ENCODE measurements around the gene CTIF.
"Not testable (repeated sequence)": the region's sequence is repeated elsewhere in the genome, so short reads cannot be mapped to it uniquely, and the experiment has no call there.

The CTIF gene

DNA sequence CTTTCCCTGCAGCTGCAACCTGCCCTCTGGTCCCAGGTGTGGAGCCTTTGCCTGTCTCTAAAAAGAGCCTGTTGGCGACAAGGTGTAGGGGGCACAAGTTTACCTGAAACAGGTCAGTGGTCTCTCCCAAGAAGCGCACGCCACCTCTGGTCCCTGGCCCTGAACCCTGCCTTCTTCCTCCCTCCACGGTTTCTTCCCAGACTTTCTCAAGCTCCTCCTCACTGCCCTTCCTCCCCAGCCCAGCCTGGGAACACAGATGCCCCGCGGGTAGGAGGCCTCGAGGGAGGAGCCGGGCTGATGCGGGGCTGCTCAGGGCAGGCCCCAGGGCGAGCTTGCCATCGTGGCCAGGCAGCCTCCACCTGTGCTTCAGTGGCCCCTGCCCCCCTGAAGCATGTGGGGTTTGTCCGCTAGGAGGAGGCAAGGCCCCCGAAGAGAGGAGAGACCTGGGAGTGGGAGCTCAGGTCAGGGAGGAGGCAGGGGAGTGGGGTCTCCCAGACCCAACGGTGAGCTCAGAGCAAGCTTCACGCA lies 322.4 kb downstream of the CTIF start:
- DNase-seq: no peak

DNA sequence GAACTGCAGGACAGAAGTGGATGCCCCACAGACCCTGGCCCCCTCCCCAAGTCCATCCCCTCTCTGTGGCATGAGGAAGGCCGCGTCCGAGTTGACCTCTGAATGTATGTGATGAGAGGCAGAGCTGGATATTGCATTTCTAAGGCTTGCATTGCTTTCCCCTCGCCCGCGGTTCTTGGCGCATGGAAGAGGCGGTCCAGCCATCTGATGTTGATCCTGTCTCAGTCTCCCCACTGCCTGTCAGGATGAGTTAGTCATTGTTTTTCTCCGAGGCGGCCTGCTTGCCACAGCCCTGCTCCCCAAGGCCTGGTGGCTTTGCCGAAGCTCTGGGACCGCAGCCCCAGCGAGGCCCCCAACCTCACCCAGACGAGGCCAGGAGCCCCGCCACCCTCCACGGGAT lies 323.3 kb downstream of the CTIF start:
- DNase-seq: no peak

DNA sequence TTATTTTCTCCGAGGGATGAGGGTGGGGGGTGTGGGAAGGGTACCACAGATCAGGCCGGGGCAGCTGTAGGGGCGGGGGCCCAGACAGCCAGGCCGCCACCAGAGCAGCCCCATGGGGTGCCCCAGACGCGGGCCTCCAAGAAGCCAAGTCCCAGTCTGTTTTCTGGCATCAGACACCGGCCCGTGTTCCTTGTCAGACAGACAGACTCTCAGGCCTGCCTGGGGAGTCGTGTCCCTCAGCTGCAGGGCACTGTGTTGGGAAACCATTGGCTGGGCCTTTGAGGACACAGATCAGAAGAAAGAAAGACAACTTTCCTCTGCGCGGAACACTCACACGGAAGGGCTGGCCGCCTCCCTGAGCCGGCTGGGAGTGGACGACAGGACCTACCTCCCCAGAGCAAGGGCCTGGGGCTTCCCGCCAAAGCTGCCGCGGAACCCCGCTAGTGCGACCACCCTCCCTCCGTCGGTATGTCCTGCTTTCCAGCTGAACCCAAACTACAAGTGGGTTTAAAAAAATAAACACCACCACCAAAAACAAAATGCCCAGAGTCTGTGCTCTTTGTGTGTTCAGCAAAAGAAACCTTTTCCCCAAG lies 323.9 kb downstream of the CTIF start:
- DNase-seq: no peak

DNA sequence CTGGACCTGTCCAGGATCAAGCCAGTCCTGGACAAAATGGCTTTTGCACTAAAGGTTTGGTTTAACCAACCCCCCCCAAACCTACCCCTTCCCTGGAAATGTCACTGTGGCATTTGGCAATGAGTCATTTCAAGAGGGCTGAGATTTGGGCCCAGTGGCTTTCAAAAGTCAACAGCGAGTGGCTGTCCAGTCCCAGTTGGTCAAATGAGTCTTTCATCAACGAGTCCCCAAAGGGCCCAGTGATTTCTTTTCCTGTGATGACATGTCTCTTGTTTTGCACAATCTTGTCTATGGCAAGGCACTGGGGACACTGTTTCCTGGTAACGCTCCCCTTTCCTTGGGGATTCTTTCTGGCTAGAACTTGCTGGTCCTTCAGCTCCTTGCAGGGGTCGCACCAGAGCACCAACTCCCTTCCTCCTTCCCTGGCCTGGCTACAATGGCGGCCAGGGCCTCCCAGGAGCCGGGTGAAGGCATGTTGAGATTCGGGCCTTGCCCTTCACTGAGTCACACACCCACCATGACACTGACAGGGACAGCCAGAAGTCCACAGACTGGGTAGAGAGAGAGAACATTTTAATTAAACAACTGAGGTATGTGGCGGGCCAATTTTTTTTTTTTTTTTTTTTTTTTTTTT lies 324.7 kb downstream of the CTIF start:
- DNase-seq: no peak

DNA sequence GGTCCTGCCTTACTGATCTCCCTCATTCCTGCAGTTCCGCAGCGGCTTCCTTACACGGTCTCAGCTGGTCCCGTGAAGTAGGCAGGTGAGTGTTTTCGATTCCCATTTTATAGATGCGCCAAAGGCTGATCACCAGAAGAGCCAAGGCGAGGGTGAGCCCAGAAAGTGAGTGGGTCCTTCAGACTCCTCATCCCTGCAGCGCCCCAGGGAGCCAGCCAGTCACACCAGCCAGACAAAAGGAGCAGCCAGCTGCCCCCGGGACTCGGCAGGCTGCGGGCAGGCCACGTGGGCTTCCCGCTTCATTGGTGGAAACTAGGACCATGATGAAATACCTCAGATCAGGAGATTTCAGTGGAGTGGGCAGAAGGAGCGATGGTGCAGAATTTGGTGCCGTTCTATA lies 326.0 kb downstream of the CTIF start:
- DNase-seq: no peak

DNA sequence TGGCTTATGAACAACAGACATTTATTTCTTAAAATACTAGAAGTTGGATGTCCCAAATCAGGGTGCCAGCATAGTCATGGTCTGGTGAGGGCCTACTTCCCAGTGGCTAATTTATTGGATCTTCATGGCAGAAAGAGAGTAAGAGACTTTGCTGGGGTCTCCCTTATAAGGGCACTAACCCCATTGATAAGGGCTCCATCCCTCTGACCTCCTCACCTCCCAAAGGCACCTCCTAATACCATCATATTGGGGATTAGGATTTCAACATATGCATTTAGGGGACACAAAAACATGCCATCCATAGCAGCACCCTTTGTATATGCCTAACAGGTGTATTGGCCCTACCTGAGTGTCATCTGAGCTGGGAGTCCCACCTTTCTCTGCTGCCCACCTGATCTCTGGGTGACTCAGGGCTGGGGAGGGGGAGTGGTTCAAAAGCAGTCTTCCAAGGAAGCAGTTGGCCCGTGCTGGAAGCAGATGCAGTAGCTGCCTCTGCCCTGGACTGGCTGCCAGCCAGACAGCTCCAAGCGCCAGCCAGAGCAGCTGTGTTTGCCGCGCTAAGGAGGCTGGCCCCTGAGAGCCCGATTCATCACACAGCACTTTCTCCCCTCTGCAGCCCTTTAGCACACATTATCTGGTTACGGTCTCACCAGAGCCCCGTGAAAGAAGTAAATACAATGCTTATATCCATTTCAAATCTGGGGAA lies 327.4 kb downstream of the CTIF start:
- DNase-seq: peak; percentile 92

DNA sequence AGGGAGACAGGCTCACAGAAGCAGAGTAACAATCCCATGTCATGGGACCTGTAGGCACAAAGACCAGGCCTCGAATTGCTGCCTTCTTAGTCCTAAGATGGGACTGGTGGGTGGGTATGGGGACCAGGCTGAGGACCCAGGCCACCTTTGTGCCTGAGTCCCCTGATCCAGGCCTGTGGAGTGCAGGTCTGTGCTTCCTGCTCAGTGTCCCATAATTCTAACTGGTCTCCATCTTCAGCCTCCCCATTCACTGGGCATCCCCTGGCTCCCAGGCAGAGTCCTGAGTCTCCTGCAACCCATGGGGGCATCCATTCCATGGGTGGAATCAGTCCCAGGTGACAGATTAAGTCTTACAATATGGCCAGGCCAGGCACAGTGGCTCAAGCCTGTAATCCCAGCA lies 328.0 kb downstream of the CTIF start:
- no peak for DNase-seq

DNA sequence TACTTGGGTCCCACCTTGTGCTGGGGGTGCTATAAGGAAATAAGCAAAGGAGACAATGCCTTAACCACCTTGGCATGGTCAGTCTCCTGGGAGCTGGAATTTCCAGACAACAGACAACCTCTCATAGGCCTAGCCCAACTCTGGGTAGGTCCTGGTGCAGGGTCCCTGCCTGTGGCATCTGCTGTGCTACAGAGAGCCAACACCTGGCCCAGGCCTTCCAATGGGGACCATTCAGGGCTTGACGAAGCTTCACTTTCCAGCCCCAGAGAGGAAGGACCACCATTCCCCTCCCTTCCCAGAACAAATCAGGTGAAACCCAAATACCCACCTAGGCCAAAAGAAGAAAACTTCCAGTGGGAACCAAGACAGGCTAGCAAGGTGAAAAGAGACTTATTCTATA lies 329.1 kb downstream of the CTIF start:
- DNase-seq: no peak

DNA sequence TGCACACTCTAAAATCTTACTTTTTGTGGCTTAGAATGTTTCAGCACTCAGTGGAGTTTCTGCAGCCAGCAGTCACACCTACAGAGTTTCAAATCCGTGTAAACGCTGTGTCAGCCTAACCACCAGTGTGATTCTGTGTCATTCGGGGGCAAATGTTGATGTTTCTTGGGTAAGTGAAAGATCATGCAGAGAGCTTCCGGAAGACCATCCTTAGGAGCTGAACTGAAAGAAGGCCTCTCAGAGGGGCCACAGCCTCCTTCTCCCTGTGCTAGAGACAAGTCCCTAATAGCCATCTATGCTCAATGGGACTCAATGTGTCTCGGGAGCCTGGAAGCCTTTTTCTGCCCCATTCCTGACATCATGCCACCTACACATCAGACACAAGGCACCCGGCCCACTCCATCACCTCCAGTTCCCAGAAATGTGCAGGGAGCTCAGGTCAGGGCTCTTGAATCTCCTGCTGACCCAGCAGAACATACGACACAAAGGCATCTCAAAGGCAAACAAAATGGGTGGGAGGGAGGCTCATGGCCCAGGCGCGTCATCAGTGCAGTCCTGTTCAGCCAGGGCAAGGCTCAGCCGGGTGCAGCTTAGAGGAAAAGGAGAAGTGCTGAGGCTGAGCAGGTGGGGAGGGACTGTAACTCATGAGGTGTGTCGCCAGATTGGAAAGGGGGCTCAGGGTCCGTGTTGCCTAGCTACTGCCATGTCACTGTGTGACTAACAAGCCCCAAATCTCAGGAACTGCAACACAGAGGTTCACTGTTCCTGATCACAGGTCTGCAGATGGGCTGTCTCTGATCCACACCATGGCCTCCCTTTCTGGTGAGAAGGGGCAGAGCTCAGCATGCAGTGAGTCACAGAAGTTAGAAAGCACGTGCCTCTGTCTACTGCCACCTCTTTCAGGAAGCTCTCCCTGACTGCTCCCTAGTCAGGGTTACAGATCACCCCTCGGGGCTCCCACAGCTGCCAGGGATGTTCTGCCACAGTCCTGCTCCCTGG lies 329.9 kb downstream of the CTIF start:
- no peak for DNase-seq

DNA sequence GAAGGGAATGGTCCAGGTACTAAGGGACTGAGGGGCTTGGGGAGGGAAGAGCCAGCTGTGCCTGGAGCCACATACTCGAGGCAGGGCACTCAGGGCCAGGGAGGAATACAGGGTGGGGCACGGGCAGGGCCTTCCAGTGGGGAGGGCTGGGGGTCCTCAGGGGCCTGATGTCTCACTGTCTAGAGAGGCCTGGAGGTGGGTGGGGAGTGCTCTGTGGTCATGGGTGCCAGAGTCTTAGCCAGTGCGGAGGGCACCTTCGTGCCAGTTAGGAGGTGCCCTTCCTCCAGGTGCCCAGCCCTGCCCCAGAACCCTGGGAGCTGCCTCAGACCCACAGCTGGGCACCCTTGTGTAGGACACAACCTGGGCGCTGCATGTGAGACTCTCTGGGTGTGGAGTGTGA lies 330.8 kb downstream of the CTIF start:
- DNase-seq: no peak

DNA sequence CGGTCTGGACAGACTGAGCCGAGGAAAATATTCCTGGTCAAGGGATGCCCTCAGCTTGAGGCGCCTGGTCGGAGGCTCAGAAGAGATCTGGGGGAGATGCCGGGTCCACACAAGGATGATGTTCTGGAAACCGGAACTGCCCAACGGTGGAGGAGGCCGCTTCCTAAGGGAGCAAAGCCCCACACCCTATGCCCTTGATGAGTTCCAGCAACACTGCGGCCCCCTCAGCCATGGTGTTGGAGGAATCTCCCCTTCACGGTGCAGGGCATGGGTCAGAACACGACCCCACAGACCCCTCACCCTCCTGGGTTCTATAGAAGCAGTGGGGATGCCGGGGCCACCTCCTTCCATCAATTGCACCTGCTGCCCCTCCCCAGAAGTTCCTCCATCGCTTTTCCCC lies 332.1 kb downstream of the CTIF start:
- not testable (repeated sequence) for DNase-seq

DNA sequence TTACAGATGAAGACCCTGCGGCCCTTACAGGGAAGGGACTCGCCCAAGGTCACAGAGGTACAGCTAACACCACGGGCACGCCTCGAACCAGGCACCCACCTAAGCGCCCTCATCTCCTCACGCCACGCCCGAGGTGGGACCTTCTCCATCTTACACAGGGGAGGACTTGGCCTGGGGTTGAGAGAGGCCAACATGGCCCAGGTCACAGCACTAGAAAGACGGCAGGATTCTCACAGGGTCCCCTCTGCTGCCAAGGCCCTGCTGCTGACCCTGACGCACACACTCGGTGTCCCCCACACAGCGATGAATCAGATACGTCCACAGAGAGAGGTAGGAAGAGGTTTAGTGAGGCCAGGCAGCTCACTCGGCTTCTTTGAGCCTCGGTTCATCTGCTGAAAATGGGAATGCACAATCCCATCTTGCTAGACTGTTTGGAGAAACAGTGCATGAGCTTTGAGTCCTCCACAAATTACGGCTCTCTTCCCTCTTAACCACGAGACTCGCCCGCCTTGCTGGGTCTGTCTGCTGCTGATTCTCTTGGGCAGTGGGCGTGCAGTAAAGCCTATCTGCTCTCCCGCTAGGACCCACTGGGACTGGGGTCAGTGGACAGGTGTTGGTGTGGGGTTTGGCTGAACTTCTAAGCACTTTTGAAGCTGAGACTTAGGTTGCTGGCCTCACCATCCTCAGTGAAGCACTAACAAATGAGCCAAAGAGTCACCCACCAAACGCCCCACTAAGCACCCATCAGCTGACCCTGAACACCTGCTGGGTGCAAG lies 332.7 kb downstream of the CTIF start:
- DNase-seq: no peak

DNA sequence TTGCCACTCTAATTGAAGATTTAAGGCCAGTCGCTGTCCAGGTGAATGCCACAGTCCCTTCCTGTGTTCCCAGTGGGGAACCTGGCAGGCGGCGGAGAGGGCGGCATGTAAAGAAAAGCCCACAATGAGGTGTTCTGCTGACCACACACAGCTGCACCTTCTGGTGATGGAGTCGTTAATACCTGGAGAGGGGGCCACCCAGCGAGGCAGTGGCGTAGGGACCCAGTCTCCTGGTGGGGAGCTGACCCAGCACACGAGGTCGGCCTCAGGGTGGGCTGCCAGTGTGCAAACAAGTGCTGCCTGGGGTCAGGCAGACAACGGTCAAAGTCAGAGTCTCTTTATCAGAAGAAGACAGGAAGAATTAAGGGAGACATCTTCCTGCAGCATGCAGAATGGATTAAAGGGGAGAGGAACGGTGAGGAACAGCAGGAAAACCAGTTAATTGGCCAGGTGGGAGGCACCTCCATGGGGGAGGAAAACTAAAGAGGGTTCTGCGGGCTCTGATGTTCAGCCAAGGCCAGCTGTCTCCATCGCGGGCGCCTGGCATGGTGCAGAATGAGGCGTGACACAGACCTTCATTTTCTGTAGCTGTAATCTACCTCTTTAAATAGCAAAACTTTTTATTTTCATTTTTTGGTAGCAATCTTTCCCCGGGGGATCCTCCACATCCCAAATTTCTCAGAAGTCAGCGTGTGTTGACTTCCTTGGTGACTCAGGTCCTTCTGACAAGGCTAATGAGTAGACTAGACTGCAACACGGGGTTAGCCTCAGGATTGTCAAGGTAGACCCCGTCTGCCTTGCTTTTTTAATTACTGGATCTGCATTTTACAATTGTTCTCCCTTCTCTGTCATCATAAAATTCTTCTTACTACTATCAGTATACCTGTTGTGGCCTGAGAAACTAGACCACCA lies 333.7 kb downstream of the CTIF start:
- DNase-seq: no peak

DNA sequence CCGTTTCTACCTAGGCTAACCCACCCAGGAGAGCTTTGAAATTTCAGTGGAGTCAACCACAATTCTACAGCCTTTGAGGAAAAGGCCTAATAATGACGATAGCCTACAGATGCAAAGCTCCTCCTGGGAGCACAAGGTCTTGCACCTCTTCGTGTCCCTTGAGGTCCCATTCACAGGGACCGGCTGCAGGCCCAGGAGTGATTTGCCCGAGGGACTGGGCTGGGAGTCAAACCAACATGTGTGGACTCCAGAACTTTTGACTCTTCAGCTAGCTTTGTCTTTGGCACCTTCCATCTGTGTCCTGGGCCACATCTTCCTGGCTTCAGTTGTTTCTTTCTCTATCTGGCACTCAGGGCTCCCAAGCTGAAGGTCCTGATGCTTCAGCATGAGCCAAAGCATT lies 335.4 kb downstream of the CTIF start:
- DNase-seq: no peak

DNA sequence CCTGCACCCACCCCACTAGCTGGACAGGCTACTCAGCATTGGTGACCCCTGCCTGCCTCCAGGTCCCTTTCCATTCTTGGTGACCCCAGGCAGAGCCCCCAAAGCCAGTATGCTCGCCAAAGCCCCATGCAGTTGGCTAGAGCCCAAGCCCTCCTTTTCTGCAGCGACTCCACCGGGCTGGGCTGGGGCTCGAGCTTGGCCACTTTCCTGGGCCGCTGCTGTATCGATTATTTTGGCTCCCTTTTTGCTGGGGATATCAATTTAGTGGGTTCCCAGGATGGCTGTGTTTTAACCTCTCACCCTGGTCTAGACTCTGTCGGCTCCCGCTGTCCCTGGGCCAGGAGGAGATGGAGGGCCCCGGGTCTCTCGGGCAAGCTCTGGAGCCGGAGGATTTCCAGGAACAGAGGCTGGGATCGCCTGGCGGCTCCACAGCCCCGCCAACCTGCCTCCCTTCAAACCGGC lies 335.9 kb downstream of the CTIF start:
- no peak for DNase-seq

DNA sequence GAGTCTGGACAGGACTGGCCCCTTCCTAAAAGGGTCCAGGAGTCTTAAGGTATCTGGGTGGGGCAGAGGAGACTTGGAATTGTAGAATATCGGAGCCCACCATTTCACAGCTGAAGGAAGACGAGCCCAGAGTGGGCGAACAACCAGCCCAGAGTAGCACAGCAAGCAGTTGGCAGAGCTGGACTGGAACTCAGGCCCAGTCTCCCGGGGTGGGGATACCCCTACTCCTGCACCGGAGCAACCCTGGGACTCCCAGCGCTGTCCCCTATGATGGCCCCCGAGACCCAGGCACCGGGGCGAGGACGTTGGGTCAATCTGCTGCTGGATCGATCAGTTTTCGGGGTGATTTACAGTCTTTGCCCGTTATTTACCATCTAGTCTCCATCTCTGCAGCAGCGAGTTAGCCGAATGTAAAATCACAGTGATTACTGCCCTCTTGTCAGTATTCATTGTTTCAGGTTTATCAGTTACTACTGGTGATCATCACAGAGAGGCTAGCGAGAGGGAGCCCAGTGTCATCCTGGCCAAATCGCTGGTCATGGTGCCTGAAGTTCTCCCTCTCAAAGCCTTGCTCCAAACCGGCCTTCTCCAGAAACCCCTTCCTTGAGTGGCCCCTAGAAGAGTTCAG lies 336.6 kb downstream of the CTIF start:
- DNase-seq: no peak

DNA sequence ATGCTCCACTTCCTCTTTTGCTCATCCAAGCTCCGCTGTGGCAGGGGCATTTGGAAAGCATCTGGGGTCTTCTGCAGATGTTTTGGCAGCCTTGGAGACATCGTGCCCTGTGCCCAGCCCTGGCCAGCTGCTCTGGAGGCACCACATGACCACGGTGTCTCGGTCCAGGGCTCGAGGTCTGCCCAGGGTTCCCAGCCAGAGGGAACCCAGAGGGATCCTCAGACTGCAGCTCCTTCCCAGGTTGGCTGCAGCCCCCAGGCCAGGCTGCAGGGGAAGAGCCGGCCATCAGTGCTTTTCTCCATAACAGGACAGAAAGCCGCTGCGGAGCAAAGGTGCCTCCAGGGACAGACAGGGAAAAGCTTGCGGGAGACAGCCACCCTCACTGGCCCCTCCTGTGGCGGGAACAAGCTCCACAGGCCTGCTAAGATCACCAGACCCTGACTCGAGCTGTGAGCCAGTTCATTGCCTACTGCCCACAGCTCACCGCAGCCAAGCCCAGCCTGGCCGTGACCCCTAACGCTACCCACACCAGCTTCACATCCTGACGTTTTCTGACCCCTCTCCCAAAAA lies 337.2 kb downstream of the CTIF start:
- DNase-seq: no peak

DNA sequence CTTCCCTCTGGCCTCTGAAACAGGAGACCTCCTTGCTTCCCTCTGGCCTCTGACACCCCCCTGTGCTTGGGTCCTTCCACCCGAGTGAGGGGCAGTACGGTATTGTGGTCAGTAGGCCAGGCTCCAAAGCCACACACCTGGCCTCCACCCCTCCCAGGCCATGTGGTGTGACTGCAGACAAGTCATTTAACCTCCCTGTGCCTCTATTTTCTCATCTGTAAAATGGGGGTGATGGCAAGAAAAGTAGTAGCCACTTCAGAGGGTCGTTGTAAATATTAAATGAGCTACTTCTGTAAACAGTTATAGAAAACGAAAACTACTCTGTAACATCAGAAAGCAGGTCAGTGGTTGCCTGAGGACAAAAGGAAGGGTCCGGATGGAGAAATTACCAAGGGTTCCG lies 337.8 kb downstream of the CTIF start:
- DNase-seq: no peak

DNA sequence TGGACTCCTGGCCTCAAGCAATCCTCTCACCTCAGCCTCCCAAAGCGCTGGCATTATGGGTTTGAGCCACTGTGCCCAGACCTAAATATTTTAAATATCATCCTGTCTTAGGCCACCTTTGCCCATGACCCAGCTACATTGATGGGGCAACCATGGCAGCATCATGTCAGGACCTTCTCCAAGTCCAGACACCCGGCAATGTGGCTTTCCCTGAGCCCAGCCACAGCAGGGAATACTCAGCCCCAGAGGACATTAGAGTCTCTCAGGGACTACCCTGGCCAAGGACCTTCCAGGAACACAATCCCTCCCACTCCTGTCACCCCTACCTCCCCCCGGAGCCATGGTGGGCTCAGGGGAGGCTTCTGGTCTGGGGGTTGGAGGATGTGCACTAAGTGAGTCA lies 339.1 kb downstream of the CTIF start:
- DNase-seq: no peak

DNA sequence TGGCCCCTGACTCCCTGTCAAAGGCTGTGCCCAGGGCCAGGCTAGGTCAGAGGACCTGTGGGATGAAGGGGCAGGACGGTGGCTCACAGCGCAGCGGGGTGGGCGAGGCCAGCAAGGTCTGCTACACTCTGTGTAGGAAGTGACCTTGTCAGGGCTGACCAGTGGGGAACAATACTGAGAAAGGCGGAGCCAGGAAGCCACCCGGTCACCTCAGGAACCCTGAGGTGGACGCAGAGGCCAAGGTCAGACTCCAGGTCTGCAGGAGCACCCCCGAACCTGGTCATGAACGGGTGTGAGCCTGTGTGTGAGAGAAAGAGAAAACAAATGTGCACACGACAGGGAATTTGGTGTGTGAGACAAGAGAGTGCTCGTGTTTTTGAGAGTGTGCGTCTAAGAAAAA lies 339.6 kb downstream of the CTIF start:
- no peak for DNase-seq
